ENCODE measurements around the gene TGM4.

DNA sequence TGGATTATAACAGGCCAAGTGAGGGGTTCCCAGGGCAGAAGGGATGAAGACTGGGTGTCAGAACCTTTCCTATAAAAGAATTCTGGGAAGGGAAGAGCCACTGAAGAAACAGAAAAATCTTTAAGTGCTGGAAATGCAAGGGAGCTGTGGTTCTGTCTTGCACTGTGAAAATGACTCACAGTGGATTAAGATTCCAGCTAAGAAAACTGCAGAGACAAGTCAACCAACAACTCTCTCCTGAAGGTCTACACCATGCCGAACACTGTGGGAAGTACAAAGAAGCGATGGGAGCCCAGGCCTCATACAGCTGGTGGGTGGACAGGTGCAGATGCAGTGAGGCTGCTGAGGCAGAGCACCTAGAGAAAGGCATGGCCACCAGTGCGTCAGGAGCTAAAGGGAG is 73.8 kb downstream of the TGM4 start:
- TF ChIP-seq POLR2A (IDR thresholded peaks at IDR 0.05; ENCODE audit: low read depth, low read length): no peak
- no peak for TF ChIP-seq TAF1 (IDR thresholded peaks at IDR 0.05; ENCODE audit: borderline replicate concordance, low read depth, low read length)
- no peak for TF ChIP-seq POLR2AphosphoS5 (IDR thresholded peaks at IDR 0.05; ENCODE audit: low read depth, low read length)

Data from GM12892 (cell line).